Activated CD4-positive, alpha-beta T cell treated with anti-CD3 and anti-CD28 coated beads for 36 hours (primary cell): Measurements from ENCODE around the gene CNIH3. TPM values are rescaled to one million over a fixed set of nuclear protein-coding genes. Genes with fewer than 3 reads are reported as not detected.

Experiments used
- ATAC-seq: fragments of 200-7000 bp; cut with Tn5 transposase; one replicate; pipeline ENCODE4 v1.10.0; 2021; ENCODE audit warnings: mild to moderate bottlenecking, moderate library complexity
- CTCF ChIA-PET: fragments of 350-600 bp; sonication (Branson Sonifier 250); formaldehyde crosslinking; loops from one replicate; lab custom pipeline; 2021; ENCODE audit warnings: antibody characterized with exemption; lab: Charles Lee
- POLR2A ChIA-PET: fragments of 350-600 bp; sonication (Branson Sonifier 250); formaldehyde crosslinking; loops from one replicate; lab custom pipeline; 2021; ENCODE audit warnings: antibody characterized with exemption, inconsistent platforms; lab: Charles Lee
- DNase-seq: peaks from one replicate; pipeline ENCODE4 v3.0.0-alpha.2; 2020
- H3K27ac Mint-ChIP-seq: one replicate; pipeline ENCODE4 v1.8.0; 2021; ENCODE audit warnings: mixed read lengths
- H3K27me3 Mint-ChIP-seq: one replicate; pipeline ENCODE4 v1.8.0; 2021; ENCODE audit warnings: mixed read lengths
- H3K36me3 Mint-ChIP-seq: one replicate; pipeline ENCODE4 v1.8.0; 2021; ENCODE audit warnings: low read depth, mixed read lengths
- H3K4me1 Mint-ChIP-seq: one replicate; pipeline ENCODE4 v1.8.0; 2021; ENCODE audit warnings: mixed read lengths
- H3K4me3 Mint-ChIP-seq: one replicate; pipeline ENCODE4 v1.8.0; 2021; ENCODE audit warnings: mild to moderate bottlenecking, moderate library complexity, mixed read lengths
- H3K9me3 Mint-ChIP-seq: one replicate; pipeline ENCODE4 v1.8.0; 2021; ENCODE audit warnings: low read depth, mixed read lengths
- intact Hi-C, 2 experiments: fragments of 100-400 bp; cut with DNase I in 1 of 2; cut with micrococcal nuclease in 1 of 2; formaldehyde crosslinking; loops; one replicate each; pipeline versions ENCODE4 v1.14.2 to v1.15.1; 2022 to 2024; cut with DNase I, micrococcal nuclease
- total RNA-seq, 2 experiments: library from RNA; stranded (reverse); gene quantifications; one replicate each; pipeline ENCODE4 v1.2.3, GENCODE V29; 2021

Gene CNIH3
- total RNA-seq, 2 experiments from 2014 or later, result 1.5 to 1.8 TPM

DNA sequence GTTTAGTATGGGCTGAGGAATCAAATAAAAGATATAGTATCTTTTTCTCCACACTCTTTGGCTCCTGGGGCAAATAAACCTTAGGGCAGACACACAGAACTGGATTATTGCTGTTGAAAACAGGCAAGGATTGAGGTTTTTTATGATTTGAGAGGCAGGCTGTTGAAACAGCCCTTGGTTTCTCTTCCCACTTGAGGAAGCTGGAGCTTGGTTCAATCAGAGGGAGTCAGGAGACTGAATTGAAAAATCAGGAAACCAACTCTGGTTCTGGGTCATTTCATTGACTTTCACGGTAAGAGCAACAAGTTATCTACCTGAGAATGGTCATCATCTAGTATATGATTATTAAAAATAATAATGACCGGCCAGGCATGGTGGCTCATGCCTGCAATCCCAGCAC, 108.4 kb downstream of the CNIH3 start:
- ATAC-seq (no peak), DNase-seq (no peak)
- H3K36me3 Mint-ChIP-seq, result no peaks in the 10 kb centered on the region
- no peak overlapping the region for H3K4me3 Mint-ChIP-seq
- ChIA-PET CTCF (no interaction called here), POLR2A (no interaction called here)
- H3K27ac Mint-ChIP-seq, result no peak overlapping the region
- peaks cover 2% of the 10 kb centered on the region for H3K4me1 Mint-ChIP-seq
- intact Hi-C loops, result no loop called here
- H3K9me3 Mint-ChIP-seq, result no peaks in the 10 kb centered on the region
- peaks cover 3% of the 10 kb centered on the region for H3K27me3 Mint-ChIP-seq

DNA sequence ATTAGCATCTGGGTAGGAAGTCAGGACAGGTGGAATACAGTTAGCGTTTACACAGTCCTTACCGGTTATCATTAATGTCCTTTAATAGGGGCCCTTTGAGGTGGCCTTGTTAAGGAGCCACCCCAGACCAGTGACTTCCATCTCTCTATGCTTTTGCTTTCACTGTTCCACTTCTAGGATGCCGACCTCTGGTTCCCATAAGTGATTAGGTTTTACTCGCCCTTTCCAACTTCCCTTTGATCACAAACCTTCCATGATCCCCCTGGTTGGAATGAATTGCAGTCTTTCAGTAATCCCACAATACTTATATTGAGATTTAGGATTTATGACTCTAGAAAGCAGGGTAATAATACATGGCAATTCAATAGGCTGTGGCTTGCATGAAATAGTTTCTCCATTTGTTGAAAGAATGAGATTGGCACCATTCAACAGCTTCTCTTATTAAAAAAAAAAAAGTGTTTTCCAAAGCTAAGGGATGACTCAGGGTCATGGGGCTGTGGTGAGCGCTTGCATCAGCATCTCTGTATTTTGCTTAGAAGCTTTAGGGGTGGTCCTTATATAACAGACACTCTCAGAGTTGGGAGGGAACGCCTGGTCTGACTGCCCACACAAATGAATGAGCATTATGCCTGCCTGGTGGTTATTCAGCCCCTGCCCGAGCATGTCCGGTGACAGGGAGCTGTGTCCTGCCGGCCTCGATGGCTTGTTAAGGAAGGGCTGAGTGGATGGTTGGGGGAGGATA, 110.5 kb downstream of the CNIH3 start:
- ATAC-seq, result peak; percentile 53
- DNase-seq, result peak; percentile 22
- H3K4me3 Mint-ChIP-seq, result no peak overlapping the region

DNA sequence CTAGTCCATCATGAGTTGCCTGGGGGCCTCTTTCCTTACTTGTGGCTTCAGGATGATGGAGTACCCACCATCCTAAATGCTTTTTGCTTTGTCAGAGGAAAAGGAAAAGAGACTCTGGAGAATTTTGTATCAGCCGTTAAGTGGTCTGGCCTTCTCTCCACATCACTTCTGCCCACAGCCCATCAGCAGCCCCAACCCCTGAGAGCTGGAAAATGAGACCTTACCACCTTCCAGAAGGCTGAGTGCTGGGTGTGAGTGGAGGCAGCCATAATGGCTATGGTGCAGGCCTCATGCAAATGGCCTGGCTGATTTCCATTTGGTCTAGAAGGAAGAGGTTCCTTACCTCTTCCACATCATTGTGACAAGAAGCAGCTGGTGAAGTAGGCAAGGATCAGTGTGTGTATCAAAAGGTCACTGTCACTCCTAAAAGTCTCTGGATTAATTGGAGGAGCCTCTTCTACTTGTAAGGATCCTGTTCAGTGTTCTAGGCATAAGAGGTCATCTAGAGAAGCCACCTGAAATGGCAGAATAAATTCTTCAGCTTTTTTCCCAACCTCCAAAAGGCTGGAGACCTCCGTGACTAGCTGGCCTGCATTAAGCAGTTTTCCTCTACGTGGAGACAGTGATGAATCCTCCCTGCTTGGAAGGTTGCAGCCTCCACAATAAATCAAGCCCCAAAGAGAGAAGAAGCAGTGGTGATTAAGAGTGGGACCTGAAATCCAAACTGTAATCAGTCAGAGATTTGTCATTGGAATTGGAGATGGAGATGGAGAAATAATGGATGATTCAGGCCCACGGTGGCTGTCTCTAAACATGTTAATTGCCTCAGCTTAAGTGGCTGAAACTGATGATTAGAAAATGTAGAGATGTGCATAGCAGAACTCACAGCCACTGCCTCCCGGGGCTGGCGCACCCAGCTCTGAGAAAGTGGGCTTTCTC, 111.5 kb downstream of the CNIH3 start:
- no peaks in the 10 kb centered on the region for H3K9me3 Mint-ChIP-seq
- no peak overlapping the region for H3K27ac Mint-ChIP-seq
- ATAC-seq (no peak), DNase-seq (no peak)
- no peaks in the 10 kb centered on the region for H3K36me3 Mint-ChIP-seq
- POLR2A ChIA-PET, result interaction anchor here (0.6 kb wide), 2 partner anchors 14 to 717 kb away, joined by 3 to 11 read pairs; no protein-coding TSS in a partner anchor
- peaks cover 2% of the 10 kb centered on the region for H3K4me1 Mint-ChIP-seq
- H3K4me3 Mint-ChIP-seq, result no peak overlapping the region
- no peaks in the 10 kb centered on the region for H3K27me3 Mint-ChIP-seq
- intact Hi-C loops, result no loop called here
- CTCF ChIA-PET, result interaction anchor here (1.0 kb wide), 1 partner anchor 51 kb away, joined by 3 read pairs; no protein-coding TSS in a partner anchor

More for the DNA sequence above, 110.5 kb downstream of the CNIH3 start:
- ChIA-PET CTCF (no interaction called here), POLR2A (interaction anchor here (0.6 kb wide), 1 partner anchor 13 kb away, joined by 3 read pairs; no protein-coding TSS in a partner anchor)
- peaks cover 2% of the 10 kb centered on the region for H3K4me1 Mint-ChIP-seq
- no peaks in the 10 kb centered on the region for H3K36me3 Mint-ChIP-seq
- H3K27me3 Mint-ChIP-seq, result no peaks in the 10 kb centered on the region
- peak overlapping the region; percentile 35 for H3K27ac Mint-ChIP-seq
- H3K9me3 Mint-ChIP-seq, result no peaks in the 10 kb centered on the region
- intact Hi-C loops, result no loop called here

DNA sequence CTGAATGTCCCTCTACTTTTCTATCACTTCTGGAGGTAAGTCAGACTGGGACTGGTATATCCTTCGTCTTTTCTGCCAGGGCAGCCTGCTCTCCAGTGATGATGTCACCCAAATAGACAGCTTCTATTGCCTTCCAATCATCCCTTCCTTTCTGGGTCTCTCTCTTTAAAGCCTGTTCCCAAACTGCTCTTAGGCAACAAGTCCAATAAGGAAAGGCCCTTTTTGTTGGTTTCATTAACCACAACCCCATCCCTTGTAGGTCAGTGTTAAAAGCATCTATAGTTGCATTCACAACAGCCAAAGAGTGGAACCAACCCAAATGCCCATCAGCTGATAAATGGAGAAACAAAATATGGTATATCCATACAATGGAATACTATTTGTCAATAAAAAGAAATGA, 114.4 kb downstream of the CNIH3 start:
- no peak for DNase-seq
- no peak overlapping the region for H3K4me3 Mint-ChIP-seq
- CTCF ChIA-PET, result no interaction called here
- H3K27me3 Mint-ChIP-seq, result no peaks in the 10 kb centered on the region
- no peak for ATAC-seq
- POLR2A ChIA-PET, result no interaction called here
- peaks cover 11% of the 10 kb centered on the region for H3K4me1 Mint-ChIP-seq
- intact Hi-C loops, result no loop called here
- no peaks in the 10 kb centered on the region for H3K9me3 Mint-ChIP-seq
- H3K27ac Mint-ChIP-seq, result no peak overlapping the region
- H3K36me3 Mint-ChIP-seq, result no peaks in the 10 kb centered on the region

DNA sequence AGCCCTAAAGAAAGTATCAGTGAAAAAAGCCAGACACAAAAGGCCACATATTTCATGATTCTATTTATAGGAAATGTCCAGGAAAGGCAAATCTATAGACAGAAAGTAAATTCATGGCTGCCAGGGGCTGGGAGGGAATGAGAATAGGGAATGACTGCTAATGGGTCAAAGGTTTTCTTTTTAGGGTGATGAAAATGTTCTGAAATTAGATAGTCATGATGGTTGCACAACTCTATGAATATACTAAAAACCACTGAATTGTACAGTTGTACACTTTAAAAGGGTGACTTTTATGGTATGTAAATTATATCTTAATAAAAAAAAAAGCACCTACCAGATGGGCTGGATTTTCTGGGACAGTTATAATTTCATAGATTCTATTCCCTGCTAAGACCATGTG, 114.8 kb downstream of the CNIH3 start:
- no peaks in the 10 kb centered on the region for H3K27me3 Mint-ChIP-seq
- intact Hi-C loops, result no loop called here
- no peaks in the 10 kb centered on the region for H3K36me3 Mint-ChIP-seq
- no peak overlapping the region for H3K4me3 Mint-ChIP-seq
- CTCF ChIA-PET, result no interaction called here
- ATAC-seq (no peak), DNase-seq (no peak)
- peaks cover 11% of the 10 kb centered on the region for H3K4me1 Mint-ChIP-seq
- H3K9me3 Mint-ChIP-seq, result no peaks in the 10 kb centered on the region
- H3K27ac Mint-ChIP-seq, result no peak overlapping the region
- POLR2A ChIA-PET, result no interaction called here

DNA sequence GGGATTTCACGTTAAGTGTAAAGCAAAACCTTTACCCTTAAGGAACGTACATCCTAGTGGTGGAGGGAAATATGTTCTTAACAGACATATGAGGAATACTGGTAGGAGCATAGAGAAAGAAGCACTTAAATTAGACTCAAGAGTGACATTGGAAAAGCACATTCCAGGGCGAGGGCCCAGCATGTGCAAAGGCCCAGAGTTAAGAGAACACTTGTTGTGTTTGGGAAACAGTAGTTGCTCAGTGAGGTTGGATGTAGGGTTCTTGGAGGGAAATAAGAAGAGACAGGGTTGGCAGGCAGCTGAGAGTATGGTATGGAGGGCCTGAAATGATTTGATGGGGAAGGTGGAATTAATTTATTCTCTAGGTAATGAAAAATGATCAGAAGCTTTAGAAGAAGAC, 115.5 kb downstream of the CNIH3 start:
- Mint-ChIP-seq H3K4me1 (peaks cover 11% of the 10 kb centered on the region), H3K36me3 (no peaks in the 10 kb centered on the region), H3K9me3 (no peaks in the 10 kb centered on the region), H3K27ac (no peak overlapping the region), H3K4me3 (no peak overlapping the region), H3K27me3 (no peaks in the 10 kb centered on the region)
- POLR2A ChIA-PET, result no interaction called here
- CTCF ChIA-PET, result interaction anchor here (1.0 kb wide), 1 partner anchor 27 kb away, joined by 4 read pairs; no protein-coding TSS in a partner anchor
- no peak for DNase-seq
- ATAC-seq, result no peak
- intact Hi-C loops, result no loop called here

DNA sequence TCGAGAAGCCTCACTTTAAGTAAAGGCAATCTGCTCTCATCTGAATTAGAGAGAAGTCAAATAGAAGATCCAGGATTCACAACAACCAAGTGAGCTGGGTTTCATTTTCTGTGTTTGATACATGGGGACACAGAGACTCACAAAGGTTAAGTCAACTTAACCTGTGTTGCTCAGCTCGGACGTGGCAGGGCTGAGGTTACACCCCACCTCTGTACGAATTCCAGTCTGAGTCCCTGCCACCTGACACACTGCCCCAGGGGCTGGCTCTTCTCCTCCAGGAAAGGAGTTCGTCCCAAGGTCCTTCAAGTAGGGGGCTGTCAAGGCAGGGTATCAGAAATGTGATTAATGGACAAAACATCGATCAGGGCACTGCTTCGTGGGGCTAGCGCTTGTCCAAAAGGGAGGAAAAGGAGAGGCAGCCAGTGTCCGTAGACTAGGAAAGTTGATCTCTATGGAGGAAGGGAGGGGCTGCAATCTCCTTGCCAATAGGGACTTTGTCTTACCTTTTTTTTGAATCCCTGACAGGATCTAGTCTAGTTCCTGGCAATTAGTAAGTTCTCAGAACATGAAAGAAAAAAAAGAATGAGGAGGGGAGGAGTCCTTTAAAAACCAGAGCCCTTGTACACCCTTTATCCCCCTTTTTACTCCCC, 116.4 kb downstream of the CNIH3 start:
- CTCF ChIA-PET, result interaction anchor here (0.5 to 1.0 kb wide), 2 partner anchors 26 to 143 kb away, joined by 3 to 4 read pairs; no protein-coding TSS in a partner anchor
- no peaks in the 10 kb centered on the region for H3K9me3 Mint-ChIP-seq
- intact Hi-C loops, result no loop called here
- no peak overlapping the region for H3K27ac Mint-ChIP-seq
- H3K4me1 Mint-ChIP-seq, result peaks cover 11% of the 10 kb centered on the region
- DNase-seq (no peak), ATAC-seq (no peak)
- no peaks in the 10 kb centered on the region for H3K27me3 Mint-ChIP-seq
- no peak overlapping the region for H3K4me3 Mint-ChIP-seq
- POLR2A ChIA-PET, result no interaction called here
- H3K36me3 Mint-ChIP-seq, result no peaks in the 10 kb centered on the region

DNA sequence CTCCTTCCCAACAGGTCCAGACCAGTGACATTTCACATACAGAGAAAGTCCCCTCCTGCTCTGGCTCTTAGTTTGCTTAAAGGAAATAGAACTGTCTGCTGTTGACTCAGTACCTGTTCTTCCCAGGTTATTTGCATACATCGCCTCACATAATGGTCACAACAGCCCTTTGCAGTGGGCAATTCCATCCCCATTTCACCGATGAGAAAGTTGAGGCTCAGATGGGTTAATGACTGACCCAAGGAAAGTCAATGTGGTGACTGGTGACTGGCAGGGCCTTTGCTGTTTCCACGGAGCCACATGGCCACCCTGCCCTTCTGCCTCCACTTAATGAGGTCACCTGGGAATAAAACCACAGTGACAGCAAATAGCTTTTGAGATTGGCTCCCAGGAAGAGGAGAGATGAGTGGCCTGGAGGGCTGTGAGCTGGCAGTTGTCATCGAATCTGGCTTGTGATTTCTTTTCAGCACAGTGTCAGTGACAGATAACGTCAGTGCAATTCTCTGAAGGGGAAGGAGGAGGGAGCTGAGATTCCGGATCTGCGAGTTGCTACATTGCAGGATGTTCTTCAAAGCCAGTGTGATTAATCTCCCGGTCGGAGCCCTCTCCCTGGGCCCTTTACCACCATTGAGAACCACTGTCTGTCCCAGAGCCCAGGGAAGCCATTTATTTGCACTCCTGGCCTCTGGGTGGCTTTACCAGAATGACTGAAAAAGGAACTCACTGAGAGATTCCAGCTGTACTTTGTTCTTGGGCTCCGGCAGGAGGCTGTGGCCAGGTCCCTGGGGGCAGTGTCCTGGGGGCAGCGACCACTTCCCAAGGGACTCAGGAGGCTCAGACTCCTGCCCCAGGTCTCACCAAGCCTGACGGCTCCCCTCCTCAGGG, 117.2 kb downstream of the CNIH3 start:
- Mint-ChIP-seq H3K4me3 (no peak overlapping the region), H3K9me3 (no peaks in the 10 kb centered on the region), H3K27me3 (no peaks in the 10 kb centered on the region), H3K27ac (no peak overlapping the region), H3K36me3 (no peaks in the 10 kb centered on the region), H3K4me1 (peaks cover 11% of the 10 kb centered on the region)
- no peak for DNase-seq
- intact Hi-C loops, result no loop called here
- ChIA-PET POLR2A (no interaction called here), CTCF (interaction anchor here (0.5 to 0.6 kb wide), 2 partner anchors 14 to 144 kb away, joined by 3 read pairs; no protein-coding TSS in a partner anchor)
- ATAC-seq, result peak; percentile 48

DNA sequence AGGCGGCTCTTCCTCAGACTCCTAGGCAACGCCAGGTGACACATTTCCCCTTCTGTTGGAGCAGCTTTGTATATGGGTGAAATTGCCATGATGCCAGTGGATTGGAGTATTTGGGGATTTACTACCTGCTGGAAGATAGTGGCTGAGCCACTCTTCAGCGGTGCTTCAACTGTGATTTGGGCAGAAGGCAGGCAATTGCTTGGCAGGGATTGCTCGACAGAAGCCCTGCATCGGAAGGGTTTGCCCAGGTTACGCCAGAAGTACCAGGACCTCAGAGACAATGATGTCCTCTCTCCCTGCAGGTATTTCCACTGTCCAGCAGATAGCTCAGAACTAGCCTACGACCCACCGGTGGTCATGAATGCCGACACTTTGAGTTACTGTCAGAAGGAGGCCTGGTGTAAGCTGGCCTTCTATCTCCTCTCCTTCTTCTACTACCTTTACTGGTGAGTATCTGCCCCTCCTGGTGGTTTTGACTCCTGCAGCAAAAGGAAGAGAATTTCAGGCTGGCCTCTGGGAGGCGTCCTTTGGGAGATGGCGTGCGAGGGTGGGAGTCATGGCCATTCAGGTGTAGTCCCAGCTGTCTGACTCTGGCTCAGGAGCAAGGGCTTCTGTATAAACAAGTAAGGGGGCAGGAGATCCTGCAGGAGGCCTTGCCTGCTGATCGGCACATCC, 118.3 kb downstream of the CNIH3 start:
- Mint-ChIP-seq H3K27ac (no peak overlapping the region), H3K4me3 (no peak overlapping the region), H3K4me1 (peaks cover 11% of the 10 kb centered on the region), H3K27me3 (no peaks in the 10 kb centered on the region), H3K36me3 (no peaks in the 10 kb centered on the region), H3K9me3 (no peaks in the 10 kb centered on the region)
- no peak for ATAC-seq
- intact Hi-C loops, result no loop called here
- no peak for DNase-seq
- ChIA-PET POLR2A (no interaction called here), CTCF (interaction anchor here (0.8 to 1.0 kb wide), 2 partner anchors 173 to 188 kb away, joined by 3 read pairs; no protein-coding TSS in a partner anchor)

DNA sequence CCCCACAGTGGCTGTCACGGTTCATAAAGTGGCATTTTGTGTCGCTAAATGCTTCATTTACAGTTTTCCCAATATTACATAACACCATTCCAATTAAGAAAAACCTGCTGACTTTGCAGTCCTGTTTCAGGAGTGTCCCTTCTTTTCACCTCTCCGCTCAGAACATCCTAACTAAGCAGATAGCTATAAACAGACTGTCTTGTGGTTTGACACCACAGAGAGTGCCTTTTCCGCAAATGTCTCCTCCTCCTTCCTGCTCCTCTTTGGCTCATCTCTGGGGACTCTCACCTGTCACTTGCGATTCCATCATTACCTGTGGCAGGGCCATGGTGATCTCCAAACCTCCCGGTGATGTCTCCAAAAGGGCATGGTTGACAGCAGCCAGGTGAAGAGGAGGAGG, 119.0 kb downstream of the CNIH3 start:
- ATAC-seq, result peak; percentile 48

More for the DNA sequence above, 119.0 kb downstream of the CNIH3 start:
- H3K9me3 Mint-ChIP-seq, result no peaks in the 10 kb centered on the region
- H3K27me3 Mint-ChIP-seq, result no peaks in the 10 kb centered on the region
- CTCF ChIA-PET, result interaction anchor here (1.0 to 1.2 kb wide), 2 partner anchors 25 to 187 kb away, joined by 3 read pairs; no protein-coding TSS in a partner anchor
- POLR2A ChIA-PET, result no interaction called here
- peaks cover 11% of the 10 kb centered on the region for H3K4me1 Mint-ChIP-seq
- no peak overlapping the region for H3K4me3 Mint-ChIP-seq
- intact Hi-C loops, result no loop called here
- H3K36me3 Mint-ChIP-seq, result no peaks in the 10 kb centered on the region
- no peak for DNase-seq
- no peak overlapping the region for H3K27ac Mint-ChIP-seq
